NCI-H510A (cell line): Measurements from ENCODE around the gene RXFP4.
A peak's percentile ranks its signal among the peaks of the same experiment; 100 is the strongest.
"Not testable (repeated sequence)": the region's sequence is repeated elsewhere in the genome, so short reads cannot be mapped to it uniquely, and the experiment has no call there.

ENCODE experiments used
- DNase-seq: peaks from one replicate; lab custom pipeline; 2025; lab: John Stamatoyannopoulos, UW

The RXFP4 gene

GRCh38 chr1:155940993-155941844 is at the start of gene RXFP4:
Gene RXFP4, plus strand, starts transcription at chr1:155941638. Its CDS starts 72 bp downstream, at chr1:155941710.
- DNase-seq, result no peak

GRCh38 chr1:155892796-155893195 is 48.6 kb upstream of the RXFP4 start:
- no peak for DNase-seq

- no peak for DNase-seq
Observed at GRCh38 chr1:155893389-155894142, 47.9 kb upstream of the RXFP4 start.

DNA sequence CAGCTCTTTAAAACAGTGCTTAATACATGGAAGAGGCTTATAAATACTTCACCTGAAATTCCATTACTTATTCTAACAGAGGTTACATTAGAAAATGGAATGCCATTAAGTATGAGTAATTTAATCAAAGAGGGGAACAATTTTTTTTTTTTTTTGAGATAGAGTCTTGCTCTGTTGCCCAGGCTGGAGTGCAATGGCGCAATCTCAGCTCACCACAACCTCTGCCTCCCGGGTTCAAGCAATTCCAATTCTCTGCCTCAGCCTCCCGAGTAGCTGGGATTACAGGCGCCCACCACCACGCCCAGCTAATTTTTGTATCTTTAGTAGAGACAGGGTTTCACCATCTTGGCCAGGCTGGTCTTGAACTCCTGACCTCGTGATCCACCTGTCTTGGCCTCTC is 45.8 kb upstream of the RXFP4 start:
- not testable (repeated sequence) for DNase-seq

GRCh38 chr1:155896476-155896875 is 45.0 kb upstream of the RXFP4 start:
- DNase-seq, result not testable (repeated sequence)

GRCh38 chr1:155897746-155898145 is 43.7 kb upstream of the RXFP4 start:
- DNase-seq, result no peak

GRCh38 chr1:155898888-155899287 is 42.5 kb upstream of the RXFP4 start:
- no peak for DNase-seq

DNA sequence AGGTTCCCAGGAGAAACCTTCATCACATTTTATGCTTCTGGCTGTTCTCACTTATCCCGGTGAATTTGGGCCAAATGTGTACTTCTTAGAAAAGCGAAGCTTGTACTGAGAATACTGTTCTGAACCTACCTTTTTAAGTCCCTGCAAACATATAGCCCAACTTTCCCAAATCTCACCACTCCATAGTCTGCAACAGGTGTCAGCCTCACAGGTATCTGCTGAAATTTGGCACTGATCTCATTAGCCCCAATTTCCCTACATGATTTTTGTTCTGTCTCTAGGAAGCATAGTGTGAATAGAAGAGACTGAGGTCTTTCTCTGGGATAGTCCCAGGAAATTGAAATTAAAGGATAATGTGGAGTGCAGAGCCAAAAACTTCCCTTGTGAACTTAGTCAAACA is 41.8 kb upstream of the RXFP4 start:
- DNase-seq, result no peak

DNA sequence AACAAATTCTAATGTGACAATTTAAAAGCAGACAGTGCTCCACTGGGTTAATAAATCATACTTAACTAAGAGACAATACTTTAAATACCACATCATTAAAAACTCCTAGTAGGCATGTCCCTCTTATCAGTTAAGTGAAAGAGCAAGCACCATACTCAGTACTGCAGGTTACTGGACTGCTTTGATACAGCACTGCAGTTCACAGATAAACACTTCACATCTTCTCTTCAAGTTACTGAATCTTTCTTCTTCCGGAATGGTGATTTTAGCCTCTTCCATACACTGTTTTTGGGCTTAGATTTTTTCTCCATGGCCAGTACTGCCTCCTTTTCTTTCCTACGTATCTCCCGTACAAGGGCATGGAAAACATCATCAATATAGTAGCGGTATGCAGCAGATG is 41.3 kb upstream of the RXFP4 start:
- no peak for DNase-seq

- no peak for DNase-seq
Observed at GRCh38 chr1:155904261-155904660, 37.2 kb upstream of the RXFP4 start.

DNA sequence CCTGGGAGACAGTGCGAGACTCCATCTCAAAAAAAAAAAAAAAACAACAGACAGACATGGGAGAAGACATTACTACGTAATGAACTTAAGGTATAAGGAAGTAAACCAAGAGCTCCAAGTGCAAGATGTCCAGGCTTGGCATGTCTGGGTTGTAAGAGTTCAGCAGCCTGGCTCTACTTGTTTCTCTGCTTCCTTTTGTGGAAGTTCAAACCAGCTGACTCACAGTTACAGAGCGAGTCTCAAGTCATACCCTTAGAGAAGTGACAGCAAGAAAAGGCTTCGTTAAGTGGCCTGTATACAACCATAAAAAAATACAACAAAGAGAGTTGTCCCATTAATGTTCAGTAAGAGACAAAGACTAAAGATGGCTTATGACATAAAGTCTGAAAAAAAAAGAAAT is 31.5 kb upstream of the RXFP4 start:
- no peak for DNase-seq

DNA sequence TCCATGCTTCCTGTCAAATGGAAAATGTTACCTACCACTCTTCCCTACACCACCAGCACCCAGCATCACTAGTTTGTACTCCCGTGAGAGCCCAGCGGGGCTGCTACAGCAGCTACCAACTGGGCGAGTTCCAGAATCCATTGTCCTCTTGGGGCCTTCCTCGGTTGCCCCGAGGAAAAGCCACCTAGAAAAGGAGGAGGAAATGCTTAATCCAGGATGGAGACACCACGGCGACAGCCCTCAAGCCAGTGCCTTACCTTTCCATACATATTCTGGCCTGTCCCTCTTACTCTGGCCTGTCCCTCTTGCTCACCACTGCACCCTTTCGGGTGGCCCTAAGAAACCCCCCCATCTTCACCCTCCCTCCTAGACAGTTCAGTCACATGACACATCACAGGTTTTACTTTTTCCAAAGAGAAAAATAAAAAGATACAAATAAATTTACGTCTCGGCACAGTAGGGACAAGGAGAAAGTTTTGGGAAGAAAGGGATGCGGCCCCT is 30.8 kb upstream of the RXFP4 start:
- DNase-seq, result no peak

DNA sequence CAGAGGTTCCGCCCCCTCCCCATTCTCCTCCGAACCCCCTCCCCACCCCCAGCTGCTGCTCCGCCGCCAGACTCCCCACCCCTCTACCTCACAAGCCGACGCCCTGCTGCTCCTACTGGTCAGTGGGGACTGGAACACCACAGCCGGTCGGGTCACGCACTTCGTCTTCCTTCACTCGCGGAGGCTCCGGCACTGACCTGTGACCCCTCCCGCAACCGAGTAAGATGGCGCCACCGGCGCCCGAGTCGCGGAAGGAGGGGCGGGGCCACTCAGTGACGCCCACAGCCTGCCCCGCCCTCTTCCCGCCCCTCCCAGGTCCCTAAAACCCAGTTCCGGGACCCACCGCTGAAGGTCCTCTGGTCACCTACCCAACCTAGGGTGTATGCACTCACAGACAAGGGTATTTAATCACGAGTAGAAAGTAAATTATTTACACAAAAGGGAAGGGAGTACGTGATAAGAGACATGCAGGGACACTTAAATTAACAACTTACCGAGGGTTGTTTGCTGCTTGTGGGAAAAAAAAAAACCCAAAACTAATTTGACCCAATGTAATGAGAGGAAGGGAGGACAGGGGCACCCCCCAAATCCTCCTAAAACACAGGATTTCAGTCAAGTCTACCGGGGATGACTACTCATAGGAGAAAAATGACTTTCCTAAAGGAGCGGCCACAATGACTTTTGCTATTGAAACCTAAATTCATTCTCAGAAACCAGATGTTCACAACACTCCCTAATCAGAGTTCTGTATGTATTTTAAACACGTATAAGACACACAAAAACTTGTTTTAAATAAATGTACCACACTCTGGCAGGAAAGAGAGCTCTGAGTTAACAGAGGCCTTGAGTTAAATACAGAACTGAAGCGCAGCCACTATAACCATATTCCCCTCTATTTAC is 30.0 kb upstream of the RXFP4 start, which contains the start of gene RIT1:
Gene RIT1 (minus strand): TSS at position 194 of the 900 bp plus-strand sequence. CDS start 588 bp downstream, outside the sequence.
- DNase-seq, result peak; percentile 57

GRCh38 chr1:155912056-155912536 is 29.3 kb upstream of the RXFP4 start:
- no peak for DNase-seq

DNA sequence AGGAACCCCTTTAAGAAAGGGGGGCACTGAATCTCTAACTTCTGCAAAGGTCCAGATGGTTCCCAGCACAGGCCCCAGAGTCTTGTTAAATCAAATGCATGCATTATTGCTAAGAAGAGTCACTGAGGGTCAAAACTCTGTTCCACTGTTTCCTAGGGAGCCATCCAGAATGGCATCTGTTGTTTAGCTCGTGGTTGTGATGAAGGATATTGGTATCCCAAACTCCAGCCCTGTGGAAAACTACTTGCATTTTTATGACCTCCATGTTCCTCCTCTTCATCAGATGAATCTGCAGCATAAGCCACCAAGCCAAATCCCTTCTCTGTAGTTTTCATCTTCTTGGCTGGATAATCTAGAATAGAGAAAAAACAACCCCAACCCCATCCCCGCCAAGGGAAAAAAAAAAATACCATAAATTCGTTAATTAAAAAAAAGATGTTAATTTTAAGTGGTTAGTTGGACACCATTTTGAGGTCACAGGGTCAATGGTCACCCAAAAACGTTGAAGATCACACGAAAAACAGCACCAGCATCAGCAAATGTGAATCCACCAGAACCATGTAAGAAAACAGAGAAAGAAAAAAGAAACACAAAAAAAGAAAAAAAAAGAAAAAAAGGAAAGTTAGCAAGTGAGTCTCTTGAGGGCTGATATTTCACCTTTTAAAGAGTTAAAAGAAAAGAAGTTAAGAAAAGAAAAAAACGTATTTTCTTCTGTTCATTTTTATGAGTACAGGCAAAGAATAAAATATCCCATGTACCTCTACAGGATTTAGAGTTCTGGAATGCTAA is 27.3 kb upstream of the RXFP4 start:
- no peak for DNase-seq

DNA sequence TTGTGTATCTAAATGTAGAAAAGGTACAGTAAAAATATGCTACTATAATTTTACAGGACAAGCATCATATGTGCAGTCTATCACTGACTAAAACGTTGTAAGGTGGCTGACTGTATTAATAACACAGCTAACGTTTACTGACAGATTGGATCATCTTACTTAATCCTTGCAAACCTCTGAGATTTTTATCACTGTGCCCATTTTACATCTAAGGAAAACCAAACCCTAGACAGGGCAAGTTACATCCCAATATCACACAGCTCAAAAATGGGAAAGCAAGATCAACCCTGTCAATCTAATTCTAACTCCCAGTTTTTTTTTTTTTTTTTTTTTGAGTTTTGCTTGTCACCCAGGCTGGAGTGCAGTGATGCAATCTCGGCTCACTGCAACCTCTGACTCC is 22.8 kb upstream of the RXFP4 start:
- DNase-seq, result no peak

DNA sequence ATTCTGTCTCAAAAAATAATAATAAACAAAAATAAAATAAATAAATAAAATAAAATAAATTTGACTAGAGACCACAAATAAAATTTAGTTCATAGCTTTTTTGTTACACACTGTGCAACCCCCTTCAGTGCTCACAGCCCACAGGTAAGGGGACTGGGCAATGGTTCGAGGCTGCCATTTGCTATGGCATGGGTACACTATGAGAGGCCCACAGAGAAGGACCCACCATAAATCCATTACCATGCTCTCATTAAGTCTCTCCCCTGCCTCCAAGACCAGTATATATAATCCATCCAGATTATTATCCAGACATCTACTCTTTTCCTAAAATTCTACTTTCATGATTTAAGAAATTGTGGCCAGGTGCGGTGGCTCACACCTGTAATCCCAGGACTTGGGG is 21.6 kb upstream of the RXFP4 start:
- no peak for DNase-seq

- DNase-seq, result no peak
Observed at GRCh38 chr1:155920717-155921116, 20.7 kb upstream of the RXFP4 start.

GRCh38 chr1:155925506-155925905 is 15.9 kb upstream of the RXFP4 start:
- DNase-seq, result no peak

DNA sequence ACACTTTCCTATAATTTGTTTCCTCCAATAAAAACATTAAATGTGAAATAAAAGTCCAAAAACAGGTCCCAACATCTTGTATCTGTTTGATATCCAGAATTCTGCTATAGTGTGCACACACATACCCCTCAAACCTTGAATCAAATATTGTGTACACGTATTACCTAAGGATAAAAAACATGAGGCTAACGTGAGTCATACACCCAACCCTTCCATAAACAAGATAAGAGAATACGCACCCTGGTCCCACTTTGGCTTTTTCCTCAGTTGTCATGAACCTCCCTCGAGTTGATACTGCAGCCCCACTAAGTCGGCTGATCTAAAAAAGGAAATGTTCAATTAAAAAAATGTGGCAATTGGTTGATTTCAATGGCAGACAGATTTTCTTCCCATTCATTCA is 12.4 kb upstream of the RXFP4 start:
- DNase-seq, result no peak

DNA sequence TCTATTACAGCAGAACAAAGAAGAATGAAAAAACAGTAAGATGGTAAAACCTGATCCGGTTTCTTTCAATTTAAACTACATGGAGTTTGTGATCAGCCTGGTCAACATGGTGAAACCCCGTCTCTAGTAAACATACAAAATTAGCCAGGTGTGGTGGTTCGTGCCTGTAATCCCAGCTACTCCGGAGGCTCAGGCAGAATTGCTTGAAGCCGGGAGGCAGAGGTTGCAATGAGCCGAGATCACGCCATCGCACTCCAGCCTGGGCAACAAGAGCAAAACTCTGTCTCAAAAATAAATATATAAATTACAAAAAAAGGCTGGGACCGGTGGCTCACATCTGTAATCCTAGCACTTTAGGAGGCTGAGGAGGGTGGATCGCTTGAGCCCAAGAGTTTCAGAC is 10.7 kb upstream of the RXFP4 start:
- DNase-seq, result not testable (repeated sequence)
